IMR-90 (cell line): ENCODE results near the gene MAGI3. TPM values are rescaled to one million over a fixed set of nuclear protein-coding genes. Genes with fewer than 3 reads are reported as not detected.

ENCODE experiments used
- ATAC-seq: fragments of 200-7000 bp; cut with Tn5 transposase; 2 replicates; pipeline ENCODE4 v1.9.1; 2020; ENCODE audit warnings: low read depth, mild to moderate bottlenecking, moderate library complexity
- BruUV-seq: library from RNA; stranded (reverse); fragments of 400-500 nt; replicated peaks from 2 replicates; lab custom pipeline; 2021; lab: Mats Ljungman, UMichigan
- CTCF ChIA-PET: fragments of 300-600 bp; formaldehyde crosslinking; extraction: SDS; loops from one replicate; lab custom pipeline; 2021; ENCODE audit warnings: antibody characterized with exemption; lab: Yijun Ruan, JAX
- POLR2A ChIA-PET: fragments of 300-600 bp; sonication (Branson Sonifier 250); formaldehyde crosslinking; loops from one replicate; lab custom pipeline; 2022; ENCODE audit warnings: antibody characterized with exemption; ENCODE audit not compliant: unreplicated experiment; lab: Charles Lee
- DNase-seq: peaks from one replicate; pipeline ENCODE4 v3.0.0; 2013
- H2AFZ ChIP-seq: replicated peaks from 2 replicates; pipeline ENCODE3; 2013; ENCODE audit warnings: low read length, mild to moderate bottlenecking; ENCODE audit not compliant: poor library complexity
- H2AK5ac ChIP-seq: 2 replicates; pipeline ENCODE4 v1.6.1; 2013; ENCODE audit warnings: low read depth, low read length, inconsistent platforms
- H2AK9ac ChIP-seq: replicated peaks from 2 replicates; pipeline ENCODE3; 2013; ENCODE audit warnings: mild to moderate bottlenecking, low read depth, low read length, moderate library complexity; ENCODE audit not compliant: poor library complexity
- H2BK120ac ChIP-seq: 2 replicates; pipeline ENCODE4 v1.6.1; 2013; ENCODE audit warnings: low read depth, low read length, inconsistent platforms
- H2BK15ac ChIP-seq: 3 replicates; pipeline ENCODE4 v1.6.1; 2013; ENCODE audit warnings: low read depth, low read length, inconsistent platforms
- H2BK20ac ChIP-seq: 2 replicates; pipeline ENCODE4 v1.6.1; 2013; ENCODE audit warnings: low read depth, mild to moderate bottlenecking, inconsistent platforms, low read length, moderate library complexity
- H2BK5ac ChIP-seq: 2 replicates; pipeline ENCODE4 v1.6.1; 2013; ENCODE audit warnings: mild to moderate bottlenecking, low read depth, low read length, inconsistent platforms; ENCODE audit not compliant: poor library complexity, severe bottlenecking
- H3K14ac ChIP-seq: replicated peaks from 2 replicates; pipeline ENCODE4 v1.6.1; 2013; ENCODE audit warnings: low read depth, low read length, inconsistent platforms
- H3K18ac ChIP-seq: 2 replicates; pipeline ENCODE4 v1.6.1; 2013; ENCODE audit warnings: low read depth, low read length, control low read depth
- H3K23ac ChIP-seq: 2 replicates; pipeline ENCODE4 v1.6.1; 2013; ENCODE audit warnings: low read depth, low read length, inconsistent platforms
- H3K27ac ChIP-seq: 2 replicates; pipeline ENCODE4 v1.5.1; 2013; ENCODE audit warnings: mild to moderate bottlenecking, control low read depth, low read length; ENCODE audit not compliant: insufficient read depth
- H3K27me3 ChIP-seq: 2 replicates; pipeline ENCODE4 v1.6.1; 2013; ENCODE audit warnings: low read length; ENCODE audit not compliant: control insufficient read depth, insufficient read depth
- H3K36me3 ChIP-seq: 2 replicates; pipeline ENCODE4 v1.6.1; 2013; ENCODE audit warnings: low read length, mixed read lengths; ENCODE audit not compliant: control insufficient read depth, insufficient read depth
- H3K4ac ChIP-seq: 2 replicates; pipeline ENCODE4 v1.6.1; 2013; ENCODE audit warnings: low read depth, low read length, inconsistent platforms
- H3K4me1 ChIP-seq: 2 replicates; pipeline ENCODE4 v1.6.1; 2013; ENCODE audit warnings: low read length, mixed read lengths; ENCODE audit not compliant: control insufficient read depth, insufficient read depth
- H3K4me2 ChIP-seq: 2 replicates; pipeline ENCODE4 v1.6.1; 2013; ENCODE audit warnings: low read depth, mild to moderate bottlenecking, control low read depth, low read length, moderate library complexity
- H3K4me3 ChIP-seq: 2 replicates; pipeline ENCODE4 v1.5.1; 2013; ENCODE audit warnings: low read depth, mild to moderate bottlenecking, control low read depth, low read length, moderate library complexity; ENCODE audit not compliant: insufficient read depth
- H3K56ac ChIP-seq: 2 replicates; pipeline ENCODE4 v1.6.1; 2013; ENCODE audit warnings: low read length, inconsistent platforms; ENCODE audit not compliant: insufficient read depth; ENCODE audit errors: extremely low read depth
- H3K79me1 ChIP-seq, 2 experiments: 2 replicates each; pipeline ENCODE4 v1.6.1; 2013; ENCODE audit warnings: low read length in 2 of 2, inconsistent platforms in 1 of 2, low read depth in 1 of 2
- H3K9ac ChIP-seq: 2 replicates; pipeline ENCODE4 v1.6.1; 2013; ENCODE audit warnings: low read depth, low read length, control low read depth
- H3K9me1 ChIP-seq: 2 replicates; pipeline ENCODE4 v1.6.1; 2013; ENCODE audit warnings: low read length, inconsistent platforms; ENCODE audit not compliant: insufficient read depth
- H3K9me3 ChIP-seq: 2 replicates; pipeline ENCODE4 v1.6.1; 2013; ENCODE audit warnings: low read length; ENCODE audit not compliant: control insufficient read depth, insufficient read depth
- H4K20me1 ChIP-seq: 2 replicates; pipeline ENCODE4 v1.6.1; 2013; ENCODE audit warnings: low read length, inconsistent platforms; ENCODE audit not compliant: insufficient read depth
- H4K5ac ChIP-seq: 2 replicates; pipeline ENCODE4 v1.6.1; 2013; ENCODE audit warnings: mild to moderate bottlenecking, low read depth, low read length, control low read depth
- H4K8ac ChIP-seq, 2 experiments: 2 replicates each; pipeline ENCODE4 v1.6.1; 2013; ENCODE audit warnings: low read depth in 2 of 2, low read length in 2 of 2, control low read depth in 1 of 2, inconsistent platforms in 1 of 2
- H4K91ac ChIP-seq: 2 replicates; pipeline ENCODE4 v1.6.1; 2013; ENCODE audit warnings: low read depth, low read length, inconsistent platforms; ENCODE audit not compliant: insufficient read depth
- BHLHE40 ChIP-seq: fragments of 150-350 bp; IDR thresholded peaks from 2 replicates; pipeline ENCODE4 v1.6.1; 2016; ENCODE audit warnings: mild to moderate bottlenecking, low read depth, low read length
- CTCF ChIP-seq: conservative IDR thresholded peaks from 2 replicates; pipeline ENCODE4 v1.5.1; 2012; ENCODE audit warnings: mild to moderate bottlenecking, low read depth, low read length, improper control_type of control experiment
- ELK1 ChIP-seq: fragments of 150-350 bp; IDR thresholded peaks from 2 replicates; pipeline ENCODE4 v1.6.1; 2016; ENCODE audit warnings: low read depth, mild to moderate bottlenecking, low read length, moderate library complexity, borderline replicate concordance
- FOS ChIP-seq: fragments of 150-350 bp; IDR thresholded peaks from 2 replicates; pipeline ENCODE4 v1.6.1; 2016; ENCODE audit warnings: low read depth, low read length
- MXI1 ChIP-seq: IDR thresholded peaks from 2 replicates; pipeline ENCODE4 v1.6.1; 2012; ENCODE audit warnings: low read depth, mild to moderate bottlenecking, low read length, moderate library complexity, borderline replicate concordance
- USF2 ChIP-seq: fragments of 150-350 bp; IDR thresholded peaks from 2 replicates; pipeline ENCODE4 v1.6.1; 2017; ENCODE audit warnings: mild to moderate bottlenecking, antibody characterized with exemption, low read length, low read depth
- WGBS, 2 experiments: methylation state at CpG; one replicate each; pipeline versions ENCODE4 v1.1.5 to v1.1.7; 2013; ENCODE audit warnings: missing lambda C conversion rate in 2 of 2; ENCODE audit not compliant: insufficient read length in 1 of 2; ENCODE audit errors: extremely low coverage in 2 of 2; 5-methylcytosine and 5-hydroxymethylcytosine counted together
- dilution Hi-C: fragments of 300-500 bp; cut with HindIII; formaldehyde crosslinking; loops from one replicate; pipeline ENCODE4 v1.14.3; 2018; ENCODE audit warnings: low sequenced_read_pairs; ENCODE audit not compliant: unreplicated experiment
- in situ Hi-C: fragments of 300-500 bp; cut with MboI; formaldehyde crosslinking; loops from 3 replicates; pipeline ENCODE4 v1.14.3; 2019; ENCODE audit warnings: low sequenced_read_pairs, inconsistent platforms, mixed read lengths
- intact Hi-C: fragments of 100-400 bp; cut with micrococcal nuclease; formaldehyde crosslinking; loops from 2 replicates; pipeline ENCODE4 v1.10.0; 2022
- polyA plus RNA-seq, 3 experiments: library from polyadenylated mRNA; depleted of rRNA; stranded (reverse); fragments of >200 nt; gene quantifications; 2 replicates each; pipeline ENCODE4 v1.2.3, GENCODE V29; 2012; ENCODE audit warnings: low replicate concordance in 1 of 3
- total RNA-seq: library from RNA; depleted of rRNA; stranded (reverse); fragments of >200 nt; gene quantifications from 2 replicates; pipeline ENCODE4 v1.2.3, GENCODE V29; 2012

MAGI3 gene
- total and polyA plus RNA-seq, 2 of the 4 experiments (the other 2 are of a cell fraction): 2.5 to 8.8 TPM

GRCh38 chr1:113608399-113608798 lies 218.1 kb downstream of the MAGI3 start:
- no peak overlapping the region for H2AK5ac ChIP-seq
- H3K14ac ChIP-seq: no peak overlapping the region
- H2BK120ac ChIP-seq: no peak overlapping the region
- no peaks in the 10 kb centered on the region for H3K9me1 ChIP-seq
- H4K91ac ChIP-seq: no peak overlapping the region
- no peaks in the 10 kb centered on the region for H3K27me3 ChIP-seq
- no peak overlapping the region for H2BK15ac ChIP-seq
- no CpG with 5 or more reads among the region's 3 CpGs for WGBS, 2 experiments
- no peak overlapping the region for H2BK20ac ChIP-seq
- dilution Hi-C loops (no loop called here), intact Hi-C loops (no loop called here), in situ Hi-C loops (no loop called here)
- H3K27ac ChIP-seq: no peak overlapping the region
- DNase-seq: no peak
- H4K5ac ChIP-seq: no peak overlapping the region
- H4K20me1 ChIP-seq: no peaks in the 10 kb centered on the region
- ChIA-PET CTCF (no interaction called here), POLR2A (no interaction called here)
- no peak overlapping the region for H3K18ac ChIP-seq
- no TSS peak for BruUV-seq
- H3K23ac ChIP-seq: no peak overlapping the region
- no peak overlapping the region for H3K9ac ChIP-seq
- H3K4me3 ChIP-seq: no peak overlapping the region
- H3K4me1 ChIP-seq: no peaks in the 10 kb centered on the region
- no peak overlapping the region for H3K4ac ChIP-seq
- no peak overlapping the region for H4K8ac ChIP-seq
- no peak overlapping the region for H2BK5ac ChIP-seq
- H2AK9ac ChIP-seq: no peak overlapping the region
- H2AFZ ChIP-seq: no peak overlapping the region
- no peak overlapping the region for H3K56ac ChIP-seq
- H3K9me3 ChIP-seq: no peaks in the 10 kb centered on the region
- ATAC-seq: no peak
- no peak overlapping the region for H3K4me2 ChIP-seq
- TF ChIP-seq CTCF (no peak), USF2 (no peak), FOS (no peak), ELK1 (no peak), MXI1 (no peak), BHLHE40 (no peak)
- no peaks in the 10 kb centered on the region for H3K36me3 ChIP-seq
- no peaks in the 10 kb centered on the region for H3K79me1 ChIP-seq
